ENCODE results near the gene LARP4. TPM values are rescaled to one million over a fixed set of nuclear protein-coding genes. Genes with fewer than 3 reads are reported as not detected.

The LARP4 gene
- total and polyA plus RNA-seq, 9 of the 15 experiments (the other 6 are each of a cell fraction or from before 2014, with no cell fraction given), result 31.6 to 84.5 (median 52.4) TPM

DNA sequence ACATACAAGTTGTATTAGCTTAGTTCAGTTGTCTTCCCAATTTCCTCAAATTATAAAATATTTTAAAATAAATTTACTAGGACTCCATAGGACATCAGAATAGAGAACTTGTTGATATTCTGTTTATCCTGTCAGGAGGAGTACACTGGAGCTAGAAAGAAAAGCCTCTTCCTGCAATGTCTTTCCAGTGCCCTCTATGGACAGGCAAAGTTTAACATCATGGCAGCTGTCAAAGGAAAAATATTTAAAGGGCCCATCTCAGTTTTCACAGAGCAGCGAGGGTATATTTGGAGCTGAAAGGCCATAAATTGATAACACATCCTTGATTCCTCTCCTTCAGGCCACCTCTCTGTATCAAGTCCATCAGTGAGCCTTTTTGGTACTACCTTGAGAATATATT lies 123.1 kb downstream of the LARP4 start:
- POLR2A ChIA-PET, result interaction anchor here (0.7 to 1.4 kb wide), 6 partner anchors 9 to 16 kb away, joined by 3 to 4 read pairs (median 4); no protein-coding TSS in a partner anchor
- Histone ChIP-seq H3K79me2 (ENCODE audit: control insufficient read depth, insufficient read depth, low read length) (peaks cover 49% of the 10 kb centered on the region), H3K4me2 (ENCODE audit: insufficient read depth, low read length) (no peak overlapping the region), H3K27ac (ENCODE audit: extremely low read depth, low read depth, low read length) (no peak overlapping the region; the same call in 2 of the 3 replicates), H3K36me3 (ENCODE audit: control insufficient read depth, insufficient read depth, low read length) (peaks cover 12% of the 10 kb centered on the region; the same call in 1 of the 3 replicates), H3K9ac (ENCODE audit: insufficient read depth in 1 of 2, low read depth in 2 of 2, low read length in 2 of 2) (no peak overlapping the region), H3K27me3 (ENCODE audit: control insufficient read depth in 2 of 2, insufficient read depth in 2 of 2, low read length in 2 of 2) (no peaks in the 10 kb centered on the region), H3K4me1 (replicated peaks in 1 of 2; ENCODE audit: control insufficient read depth in 2 of 2, insufficient read depth in 2 of 2, low read length in 2 of 2) (no peaks in the 10 kb centered on the region), H3K9me1 (ENCODE audit: control insufficient read depth, insufficient read depth, low read length) (no peaks in the 10 kb centered on the region), H4K20me1 (replicated peaks; ENCODE audit: control insufficient read depth, insufficient read depth, low read length) (no peaks in the 10 kb centered on the region), H3K4me3 (no peak overlapping the region), H2AFZ (ENCODE audit: low read depth, low read length) (no peak overlapping the region), H3K9me3 (replicated peaks; ENCODE audit: control insufficient read depth, insufficient read depth, low read depth, low read length) (no peaks in the 10 kb centered on the region)
- no peak; the same call in 2 of the 3 replicates for ATAC-seq
- WGBS (ENCODE audit: insufficient coverage, low coverage, missing lambda C conversion rate), result 57% methylated on average over 1 of the region's 1 CpG
- CTCF ChIA-PET (ENCODE audit: low intra/inter-chr PET ratio), result no interaction called here
- in situ Hi-C loops (cut with MboI) (no loop called here), intact Hi-C loops (cut with micrococcal nuclease) (no loop called here)
- no peak for FAIRE-seq
- BruUV-seq (replicated peaks), result no TSS peak
- TF ChIP-seq TAF9B (IDR thresholded peaks at IDR 0.05; ENCODE audit: partially characterized antibody), result no peak
- TF ChIP-seq, protein P1, sequence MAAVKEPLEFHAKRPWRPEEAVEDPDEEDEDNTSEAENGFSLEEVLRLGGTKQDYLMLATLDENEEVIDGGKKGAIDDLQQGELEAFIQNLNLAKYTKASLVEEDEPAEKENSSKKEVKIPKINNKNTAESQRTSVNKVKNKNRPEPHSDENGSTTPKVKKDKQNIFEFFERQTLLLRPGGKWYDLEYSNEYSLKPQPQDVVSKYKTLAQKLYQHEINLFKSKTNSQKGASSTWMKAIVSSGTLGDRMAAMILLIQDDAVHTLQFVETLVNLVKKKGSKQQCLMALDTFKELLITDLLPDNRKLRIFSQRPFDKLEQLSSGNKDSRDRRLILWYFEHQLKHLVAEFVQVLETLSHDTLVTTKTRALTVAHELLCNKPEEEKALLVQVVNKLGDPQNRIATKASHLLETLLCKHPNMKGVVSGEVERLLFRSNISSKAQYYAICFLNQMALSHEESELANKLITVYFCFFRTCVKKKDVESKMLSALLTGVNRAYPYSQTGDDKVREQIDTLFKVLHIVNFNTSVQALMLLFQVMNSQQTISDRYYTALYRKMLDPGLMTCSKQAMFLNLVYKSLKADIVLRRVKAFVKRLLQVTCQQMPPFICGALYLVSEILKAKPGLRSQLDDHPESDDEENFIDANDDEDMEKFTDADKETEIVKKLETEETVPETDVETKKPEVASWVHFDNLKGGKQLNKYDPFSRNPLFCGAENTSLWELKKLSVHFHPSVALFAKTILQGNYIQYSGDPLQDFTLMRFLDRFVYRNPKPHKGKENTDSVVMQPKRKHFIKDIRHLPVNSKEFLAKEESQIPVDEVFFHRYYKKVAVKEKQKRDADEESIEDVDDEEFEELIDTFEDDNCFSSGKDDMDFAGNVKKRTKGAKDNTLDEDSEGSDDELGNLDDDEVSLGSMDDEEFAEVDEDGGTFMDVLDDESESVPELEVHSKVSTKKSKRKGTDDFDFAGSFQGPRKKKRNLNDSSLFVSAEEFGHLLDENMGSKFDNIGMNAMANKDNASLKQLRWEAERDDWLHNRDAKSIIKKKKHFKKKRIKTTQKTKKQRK (IDR thresholded peaks at IDR 0.05; ENCODE audit: borderline replicate concordance, low read depth, low read length), result no peak
- TF ChIP-seq, protein P2, sequence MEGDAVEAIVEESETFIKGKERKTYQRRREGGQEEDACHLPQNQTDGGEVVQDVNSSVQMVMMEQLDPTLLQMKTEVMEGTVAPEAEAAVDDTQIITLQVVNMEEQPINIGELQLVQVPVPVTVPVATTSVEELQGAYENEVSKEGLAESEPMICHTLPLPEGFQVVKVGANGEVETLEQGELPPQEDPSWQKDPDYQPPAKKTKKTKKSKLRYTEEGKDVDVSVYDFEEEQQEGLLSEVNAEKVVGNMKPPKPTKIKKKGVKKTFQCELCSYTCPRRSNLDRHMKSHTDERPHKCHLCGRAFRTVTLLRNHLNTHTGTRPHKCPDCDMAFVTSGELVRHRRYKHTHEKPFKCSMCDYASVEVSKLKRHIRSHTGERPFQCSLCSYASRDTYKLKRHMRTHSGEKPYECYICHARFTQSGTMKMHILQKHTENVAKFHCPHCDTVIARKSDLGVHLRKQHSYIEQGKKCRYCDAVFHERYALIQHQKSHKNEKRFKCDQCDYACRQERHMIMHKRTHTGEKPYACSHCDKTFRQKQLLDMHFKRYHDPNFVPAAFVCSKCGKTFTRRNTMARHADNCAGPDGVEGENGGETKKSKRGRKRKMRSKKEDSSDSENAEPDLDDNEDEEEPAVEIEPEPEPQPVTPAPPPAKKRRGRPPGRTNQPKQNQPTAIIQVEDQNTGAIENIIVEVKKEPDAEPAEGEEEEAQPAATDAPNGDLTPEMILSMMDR (IDR thresholded peaks at IDR 0.05 in 2 of 3, conservative IDR thresholded peaks at IDR 0.05 in 1 of 3; ENCODE audit: insufficient read depth in 2 of 3, low read depth in 1 of 3, low read length in 3 of 3), result peak in 1 of 3 experiments; percentile 15; a peak in 2 of 6 replicates
- no peak for DNase-seq (ENCODE audit: extremely low read depth in 1 of 4, low spot score in 3 of 4)
